Inferior parietal cortex (tissue), 1 donor: ENCODE data around the gene NKX2-1.
"Not testable (repeated sequence)": the region's sequence is repeated elsewhere in the genome, so short reads cannot be mapped to it uniquely, and the experiment has no call there.

ENCODE experiments used
- DNase-seq: peaks from one replicate; pipeline ENCODE4 v3.0.0-alpha.2; 2016; ENCODE audit errors: extremely low spot score

NKX2-1 gene

GRCh38 chr14:36505892-36506731 lies 13.9 kb downstream of the NKX2-1 start:
- DNase-seq, result no peak

GRCh38 chr14:36505181-36505815 lies 14.7 kb downstream of the NKX2-1 start:
- no peak for DNase-seq

GRCh38 chr14:36504771-36505175 lies 15.3 kb downstream of the NKX2-1 start:
- no peak for DNase-seq

GRCh38 chr14:36503771-36504741 lies 16.0 kb downstream of the NKX2-1 start:
- no peak for DNase-seq

GRCh38 chr14:36502558-36503508 lies 17.2 kb downstream of the NKX2-1 start:
- no peak for DNase-seq

- no peak for DNase-seq
Measured at GRCh38 chr14:36498938-36499337, 21.1 kb downstream of the NKX2-1 start.

- no peak for DNase-seq
Measured at GRCh38 chr14:36496346-36496745, 23.7 kb downstream of the NKX2-1 start.

GRCh38 chr14:36495666-36496065 lies 24.4 kb downstream of the NKX2-1 start:
- DNase-seq, result no peak

- DNase-seq, result no peak
Measured at GRCh38 chr14:36493761-36494160, 26.3 kb downstream of the NKX2-1 start.

- DNase-seq, result no peak
Measured at GRCh38 chr14:36485773-36486172, 34.3 kb downstream of the NKX2-1 start.

- no peak for DNase-seq
Measured at GRCh38 chr14:36479344-36479743, 40.7 kb downstream of the NKX2-1 start.

- DNase-seq, result no peak
Measured at GRCh38 chr14:36478782-36479181, 41.2 kb downstream of the NKX2-1 start.

GRCh38 chr14:36477266-36477665 lies 42.8 kb downstream of the NKX2-1 start:
- DNase-seq, result no peak

GRCh38 chr14:36476061-36476460 lies 44.0 kb downstream of the NKX2-1 start:
- DNase-seq, result not testable (repeated sequence)

- no peak for DNase-seq
Measured at GRCh38 chr14:36474593-36474992, 45.4 kb downstream of the NKX2-1 start.

- DNase-seq, result no peak
Measured at GRCh38 chr14:36471431-36471830, 48.6 kb downstream of the NKX2-1 start.

GRCh38 chr14:36467332-36467731 lies 52.7 kb downstream of the NKX2-1 start:
- DNase-seq, result no peak
